SJCRH30 (cell line): ENCODE data around the gene KRTAP4-1. TPM values are rescaled to one million over a fixed set of nuclear protein-coding genes. Genes with fewer than 3 reads are reported as not detected.
"Not testable (repeated sequence)": the region's sequence is repeated elsewhere in the genome, so short reads cannot be mapped to it uniquely, and the experiment has no call there.

Source experiments
- DNase-seq, 2 experiments: peaks; one replicate each; pipeline ENCODE4 v3.0.0-alpha.2; 2015 to 2020
- H3K27ac ChIP-seq: fragments of 250-450 bp; sonication (Bioruptor Pico); 2 replicates; pipeline ENCODE4 v1.5.1; 2020; ENCODE audit warnings: mild to moderate bottlenecking, moderate library complexity
- H3K27me3 ChIP-seq: fragments of 250-450 bp; sonication (Bioruptor Pico); 2 replicates; pipeline ENCODE4 v1.5.1; 2020; ENCODE audit warnings: mild to moderate bottlenecking, moderate library complexity
- H3K36me3 ChIP-seq: fragments of 250-450 bp; sonication (Bioruptor Pico); 2 replicates; pipeline ENCODE4 v1.5.1; 2020; ENCODE audit warnings: mild to moderate bottlenecking, moderate library complexity
- H3K4me1 ChIP-seq: fragments of 250-450 bp; sonication (Bioruptor Pico); 2 replicates; pipeline ENCODE4 v1.5.1; 2020; ENCODE audit warnings: mild to moderate bottlenecking, moderate library complexity
- H3K4me3 ChIP-seq: fragments of 250-450 bp; sonication (Bioruptor Pico); 2 replicates; pipeline ENCODE4 v1.5.1; 2020; ENCODE audit warnings: mild to moderate bottlenecking, moderate library complexity
- H3K9me3 ChIP-seq: fragments of 250-450 bp; sonication (Bioruptor Pico); replicated peaks from 2 replicates; pipeline ENCODE4 v1.5.1; 2020; ENCODE audit warnings: mild to moderate bottlenecking, moderate library complexity
- total RNA-seq: library from RNA; depleted of rRNA; stranded (reverse); fragments of >200 nt; shearing (Covaris generic); gene quantifications from 2 replicates; pipeline ENCODE4 v1.2.3, GENCODE V29; 2014; rRNA removed

Gene KRTAP4-1
- not detected in 2 replicates for total RNA-seq

GRCh38 chr17:41184480-41184961, at the start of gene KRTAP4-1:
Gene KRTAP4-1, minus strand, starts transcription at chr17:41184911. Its CDS starts 57 bp downstream, at chr17:41184854.
- Histone ChIP-seq H3K36me3 (no peaks in the 10 kb centered on the region), H3K4me3 (no peak within 1 kb of the TSS), H3K27me3 (no peaks in the 10 kb centered on the region), H3K9me3 (no peaks in the 10 kb centered on the region), H3K4me1 (peaks cover 24% of the 10 kb centered on the region), H3K27ac (peak within 1 kb of the TSS; percentile 45)
- DNase-seq: peak; percentile 95

GRCh38 chr17:41232399-41233105, 47.8 kb upstream of the KRTAP4-1 start, which contains the start of gene KRTAP9-3:
Gene KRTAP9-3, plus strand, starts transcription at chr17:41232449. Its CDS starts 53 bp downstream, at chr17:41232502.
- not testable (repeated sequence) for H3K9me3 ChIP-seq, DNase-seq, H3K27ac ChIP-seq, H3K4me3 ChIP-seq, H3K4me1 ChIP-seq, H3K27me3 ChIP-seq, H3K36me3 ChIP-seq

- Histone ChIP-seq H3K4me1 (no peaks in the 10 kb centered on the region), H3K27ac (no peak overlapping the region), H3K4me3 (no peak overlapping the region), H3K9me3 (no peaks in the 10 kb centered on the region), H3K36me3 (no peaks in the 10 kb centered on the region), H3K27me3 (no peaks in the 10 kb centered on the region)
- no peak for DNase-seq
Observed at GRCh38 chr17:41231731-41232130, 47.0 kb upstream of the KRTAP4-1 start.

- no peaks in the 10 kb centered on the region for H3K9me3 ChIP-seq
- H3K27ac ChIP-seq: no peak overlapping the region
- no peak for DNase-seq
- no peak overlapping the region for H3K4me3 ChIP-seq
- H3K36me3 ChIP-seq: no peaks in the 10 kb centered on the region
- H3K4me1 ChIP-seq: no peaks in the 10 kb centered on the region
- H3K27me3 ChIP-seq: no peaks in the 10 kb centered on the region
Observed at GRCh38 chr17:41230094-41230493, 45.4 kb upstream of the KRTAP4-1 start.

GRCh38 chr17:41226598-41227095, 41.9 kb upstream of the KRTAP4-1 start, which contains the start of gene KRTAP9-2:
Gene KRTAP9-2, plus strand, starts transcription at chr17:41226648. Its CDS starts 7 bp downstream, at chr17:41226655.
- H3K9me3 ChIP-seq, H3K36me3 ChIP-seq, H3K4me3 ChIP-seq, H3K4me1 ChIP-seq, H3K27ac ChIP-seq, H3K27me3 ChIP-seq, DNase-seq: not testable (repeated sequence)

- Histone ChIP-seq H3K9me3 (no peaks in the 10 kb centered on the region), H3K27me3 (no peaks in the 10 kb centered on the region), H3K4me3 (no peak overlapping the region), H3K4me1 (no peaks in the 10 kb centered on the region), H3K36me3 (no peaks in the 10 kb centered on the region), H3K27ac (no peak overlapping the region)
- no peak for DNase-seq
Observed at GRCh38 chr17:41226051-41226450, 41.3 kb upstream of the KRTAP4-1 start.

- H3K36me3 ChIP-seq: no peaks in the 10 kb centered on the region
- no peak overlapping the region for H3K4me3 ChIP-seq
- H3K4me1 ChIP-seq: no peaks in the 10 kb centered on the region
- no peak overlapping the region for H3K27ac ChIP-seq
- H3K27me3 ChIP-seq: no peaks in the 10 kb centered on the region
- no peaks in the 10 kb centered on the region for H3K9me3 ChIP-seq
- no peak for DNase-seq
Observed at GRCh38 chr17:41223821-41224220, 39.1 kb upstream of the KRTAP4-1 start.

GRCh38 chr17:41215681-41216080, 31.0 kb upstream of the KRTAP4-1 start:
- H3K27me3 ChIP-seq: no peaks in the 10 kb centered on the region
- H3K36me3 ChIP-seq: no peaks in the 10 kb centered on the region
- DNase-seq: no peak
- no peaks in the 10 kb centered on the region for H3K9me3 ChIP-seq
- peaks cover 11% of the 10 kb centered on the region for H3K4me1 ChIP-seq
- H3K4me3 ChIP-seq: no peak overlapping the region
- no peak overlapping the region for H3K27ac ChIP-seq

- Histone ChIP-seq H3K36me3 (no peaks in the 10 kb centered on the region), H3K27ac (no peak overlapping the region), H3K9me3 (no peaks in the 10 kb centered on the region), H3K4me3 (no peak overlapping the region), H3K27me3 (no peaks in the 10 kb centered on the region), H3K4me1 (peaks cover 11% of the 10 kb centered on the region)
- peak in 1 of 2 experiments; percentile 9 for DNase-seq
Observed at GRCh38 chr17:41212524-41213169, 27.9 kb upstream of the KRTAP4-1 start.

- H3K36me3 ChIP-seq: no peaks in the 10 kb centered on the region
- no peak overlapping the region for H3K27ac ChIP-seq
- H3K4me1 ChIP-seq: peaks cover 11% of the 10 kb centered on the region
- no peaks in the 10 kb centered on the region for H3K27me3 ChIP-seq
- peak; percentile 53 to 77 for DNase-seq
- no peak overlapping the region for H3K4me3 ChIP-seq
- H3K9me3 ChIP-seq: no peaks in the 10 kb centered on the region
Observed at GRCh38 chr17:41211845-41212466, 27.2 kb upstream of the KRTAP4-1 start.

GRCh38 chr17:41199421-41200078, 14.8 kb upstream of the KRTAP4-1 start:
- no peak overlapping the region for H3K27ac ChIP-seq
- no peaks in the 10 kb centered on the region for H3K4me1 ChIP-seq
- no peaks in the 10 kb centered on the region for H3K36me3 ChIP-seq
- H3K9me3 ChIP-seq: peaks cover 3% of the 10 kb centered on the region; the same call in 1 of the 2 replicates
- H3K27me3 ChIP-seq: no peaks in the 10 kb centered on the region
- H3K4me3 ChIP-seq: no peak overlapping the region
- DNase-seq: no peak

- peaks cover 3% of the 10 kb centered on the region for H3K9me3 ChIP-seq
- no peak overlapping the region for H3K4me3 ChIP-seq
- H3K36me3 ChIP-seq: no peaks in the 10 kb centered on the region
- no peak for DNase-seq
- no peak overlapping the region for H3K27ac ChIP-seq
- H3K27me3 ChIP-seq: no peaks in the 10 kb centered on the region
- H3K4me1 ChIP-seq: no peaks in the 10 kb centered on the region; the same call in 1 of the 2 replicates
Observed at GRCh38 chr17:41196068-41196467, 11.4 kb upstream of the KRTAP4-1 start.

GRCh38 chr17:41190328-41190727, 5.6 kb upstream of the KRTAP4-1 start:
- H3K9me3 ChIP-seq: peaks cover 3% of the 10 kb centered on the region
- H3K36me3 ChIP-seq: no peaks in the 10 kb centered on the region
- peaks cover 14% of the 10 kb centered on the region for H3K4me1 ChIP-seq
- no peaks in the 10 kb centered on the region for H3K27me3 ChIP-seq
- H3K4me3 ChIP-seq: no peak overlapping the region
- DNase-seq: peak; percentile 68 to 78
- peak overlapping the region; percentile 45; the same call in 1 of the 2 replicates for H3K27ac ChIP-seq

- not testable (repeated sequence) for H3K36me3 ChIP-seq, H3K27me3 ChIP-seq
- H3K27ac ChIP-seq: peak within 1 kb of the TSS; percentile 45; the same call in 1 of the 2 replicates
Observed at GRCh38 chr17:41189837-41190318, 5.2 kb upstream of the KRTAP4-1 start, which contains the start of gene KRTAP9-1. Gene KRTAP9-1, plus strand, starts transcription at chr17:41189887. Its CDS starts 0 bp downstream, at chr17:41189887.

More at GRCh38 chr17:41189837-41190318, 5.2 kb upstream of the KRTAP4-1 start, which contains the start of gene KRTAP9-1:
- H3K9me3 ChIP-seq, H3K4me3 ChIP-seq: not testable (repeated sequence)
- H3K4me1 ChIP-seq: peaks cover 16% of the 10 kb centered on the region
- DNase-seq: peak in 1 of 2 experiments; percentile 11
